Kidney (tissue), 14 donors: ENCODE results near the gene TP53I11. TPM values are rescaled to one million over a fixed set of nuclear protein-coding genes. Genes with fewer than 3 reads are reported as not detected.

Source experiments
- DNase-seq, 5 donors: peaks; one replicate each; pipeline ENCODE4 v3.0.0-alpha.2; 2013 to 2020
- FAIRE-seq: peaks from 2 replicates; lab custom pipeline; 2012; peaks lifted over from hg19 to GRCh38; lab: Jason Lieb, UNC
- H3K27ac ChIP-seq, 2 donors: one replicate each; pipeline ENCODE4 v1.7.0; 2013; ENCODE audit warnings: low read depth in 2 of 2, low read length in 2 of 2, inconsistent platforms in 1 of 2
- H3K27me3 ChIP-seq: one replicate; pipeline ENCODE4 v1.7.1; 2013; ENCODE audit warnings: low read length, inconsistent platforms; ENCODE audit not compliant: control insufficient read depth, insufficient read depth
- H3K36me3 ChIP-seq, 3 donors: one replicate each; pipeline versions ENCODE4 v1.7.0 to v1.7.1; 2013; ENCODE audit warnings: low read length in 3 of 3, control low read depth in 1 of 3, inconsistent platforms in 1 of 3; ENCODE audit not compliant: insufficient read depth in 3 of 3, control insufficient read depth in 2 of 3
- H3K4me1 ChIP-seq, 3 donors: one replicate each; pipeline versions ENCODE4 v1.7.0 to v1.7.1; 2013; ENCODE audit warnings: low read length in 3 of 3, inconsistent platforms in 1 of 3, low read depth in 1 of 3; ENCODE audit not compliant: control insufficient read depth in 2 of 3, insufficient read depth in 2 of 3
- H3K4me3 ChIP-seq, 3 donors: one replicate each; pipeline versions ENCODE4 v1.7.0 to v1.8.1; 2013; ENCODE audit warnings: low read length in 3 of 3, control low read depth in 1 of 3, inconsistent platforms in 1 of 3
- H3K9ac ChIP-seq, 3 donors: one replicate each; pipeline versions ENCODE4 v1.7.0 to v1.7.1; 2013; ENCODE audit warnings: low read length in 3 of 3, control low read depth in 1 of 3, inconsistent platforms in 1 of 3
- H3K9me3 ChIP-seq, 3 donors: one replicate each; pipeline versions ENCODE4 v1.7.0 to v1.7.1; 2013; ENCODE audit warnings: low read length in 3 of 3, control low read depth in 1 of 3, inconsistent platforms in 1 of 3; ENCODE audit not compliant: control insufficient read depth in 2 of 3, insufficient read depth in 1 of 3
- CTCF ChIP-seq: IDR thresholded peaks from 3 replicates; pipeline ENCODE4 v1.5.1; 2012; ENCODE audit warnings: mild to moderate bottlenecking, moderate library complexity, borderline replicate concordance; ENCODE audit not compliant: insufficient read depth; ENCODE audit errors: extremely low read depth
- intact Hi-C: fragments of 100-400 bp; cut with DNase I; formaldehyde crosslinking; loops from one replicate; pipeline ENCODE4 v1.11.1; 2022
- polyA plus RNA-seq: library from polyadenylated mRNA; stranded (reverse); fragments of 350-450 nt; fragmentation: Illumina TruSeq; extraction: RNeasy Lipid Tissue Mini Kit (QIAGEN cat#74804); gene quantifications from one replicate; pipeline ENCODE4 v1.2.3, GENCODE V29; 2014; ENCODE audit warnings: low read depth, low replicate concordance; ENCODE audit not compliant: insufficient read depth
- total RNA-seq: library from RNA; stranded (reverse); fragmentation: NEBNext Ultra II Directional; extraction: Animal tissue kit (Norgen Biotek cat#: 25700); gene quantifications from one replicate; pipeline ENCODE4 v1.2.1, GENCODE V29; 2021
- donor health status: control.
- donor health status: control.
- donor health status: control.
- donor health status: control.
- donor health status: control.
- donor health status: DM: yes; HTN: yes; CAD: no.
- donor health status: Normal renal cell carcinoma (clear cell type).

The TP53I11 gene
- total and polyA plus RNA-seq, 2 donors from 2014 or later: 25.7 to 35.3 TPM

- no peak overlapping the region for H3K27ac ChIP-seq
- no peak for DNase-seq
Measured at GRCh38 chr11:44923806-44924205, 26.9 kb downstream of the TP53I11 start.

DNA sequence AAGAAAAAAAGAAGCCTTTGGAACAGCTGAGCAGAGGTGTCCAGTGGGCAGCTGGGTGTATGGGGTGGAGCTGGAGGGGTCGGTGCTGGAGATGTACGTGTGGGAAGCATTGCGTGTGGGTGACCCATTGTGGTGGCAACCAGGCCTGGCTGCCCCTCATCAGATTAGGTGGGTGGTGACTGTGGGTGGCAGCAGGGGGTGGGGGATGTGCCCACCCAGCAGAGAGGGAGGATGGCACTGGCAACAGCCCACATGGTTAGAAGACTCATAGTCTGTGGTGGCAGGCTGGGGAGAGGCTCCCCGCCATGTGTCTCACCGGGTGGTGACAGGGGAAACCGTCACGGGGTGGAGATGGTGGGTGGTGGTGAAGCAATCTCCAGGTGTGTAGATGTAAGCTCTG lies 27.6 kb downstream of the TP53I11 start:
- intact Hi-C loops: no loop called here
- no peak overlapping the region for H3K27ac ChIP-seq
- no peak overlapping the region for H3K4me3 ChIP-seq
- no peak for TF ChIP-seq CTCF
- H3K9ac ChIP-seq: no peak overlapping the region
- no peaks in the 10 kb centered on the region for H3K36me3 ChIP-seq
- DNase-seq (no peak), FAIRE-seq (no peak)
- no peaks in the 10 kb centered on the region for H3K4me1 ChIP-seq
- no peaks in the 10 kb centered on the region for H3K27me3 ChIP-seq
- no peaks in the 10 kb centered on the region for H3K9me3 ChIP-seq

More at GRCh38 chr11:44923806-44924205, 26.9 kb downstream of the TP53I11 start:
- intact Hi-C loops: no loop called here
- H3K9ac ChIP-seq: no peak overlapping the region
- no peaks in the 10 kb centered on the region for H3K27me3 ChIP-seq
- FAIRE-seq: no peak
- no peaks in the 10 kb centered on the region for H3K9me3 ChIP-seq
- TF ChIP-seq CTCF: no peak
- H3K4me1 ChIP-seq: no peaks in the 10 kb centered on the region
- H3K4me3 ChIP-seq: no peak overlapping the region
- no peaks in the 10 kb centered on the region for H3K36me3 ChIP-seq

- DNase-seq: no peak
- Histone ChIP-seq H3K4me3 (no peak overlapping the region), H3K9me3 (no peaks in the 10 kb centered on the region), H3K36me3 (no peaks in the 10 kb centered on the region), H3K4me1 (no peaks in the 10 kb centered on the region), H3K9ac (no peak overlapping the region), H3K27ac (no peak overlapping the region), H3K27me3 (no peaks in the 10 kb centered on the region)
- no peak for TF ChIP-seq CTCF
- FAIRE-seq: no peak
- intact Hi-C loops: no loop called here
Measured at GRCh38 chr11:44920451-44920850, 30.2 kb downstream of the TP53I11 start.

- no peak overlapping the region for H3K27ac ChIP-seq
- no peaks in the 10 kb centered on the region for H3K4me1 ChIP-seq
- no peaks in the 10 kb centered on the region for H3K9me3 ChIP-seq
- intact Hi-C loops: no loop called here
- no peaks in the 10 kb centered on the region for H3K27me3 ChIP-seq
- H3K9ac ChIP-seq: no peak overlapping the region
- FAIRE-seq: no peak
- no peak for DNase-seq
- no peak for TF ChIP-seq CTCF
- no peaks in the 10 kb centered on the region for H3K36me3 ChIP-seq
- no peak overlapping the region for H3K4me3 ChIP-seq
Measured at GRCh38 chr11:44917741-44918140, 32.9 kb downstream of the TP53I11 start.
